Measurements from ENCODE around the gene NRG2. TPM values are rescaled to one million over a fixed set of nuclear protein-coding genes. Genes with fewer than 3 reads are reported as not detected.

The NRG2 gene
- total and polyA plus RNA-seq, 7 donors, result 0.42 to 19.6 (median 3.5) TPM

DNA sequence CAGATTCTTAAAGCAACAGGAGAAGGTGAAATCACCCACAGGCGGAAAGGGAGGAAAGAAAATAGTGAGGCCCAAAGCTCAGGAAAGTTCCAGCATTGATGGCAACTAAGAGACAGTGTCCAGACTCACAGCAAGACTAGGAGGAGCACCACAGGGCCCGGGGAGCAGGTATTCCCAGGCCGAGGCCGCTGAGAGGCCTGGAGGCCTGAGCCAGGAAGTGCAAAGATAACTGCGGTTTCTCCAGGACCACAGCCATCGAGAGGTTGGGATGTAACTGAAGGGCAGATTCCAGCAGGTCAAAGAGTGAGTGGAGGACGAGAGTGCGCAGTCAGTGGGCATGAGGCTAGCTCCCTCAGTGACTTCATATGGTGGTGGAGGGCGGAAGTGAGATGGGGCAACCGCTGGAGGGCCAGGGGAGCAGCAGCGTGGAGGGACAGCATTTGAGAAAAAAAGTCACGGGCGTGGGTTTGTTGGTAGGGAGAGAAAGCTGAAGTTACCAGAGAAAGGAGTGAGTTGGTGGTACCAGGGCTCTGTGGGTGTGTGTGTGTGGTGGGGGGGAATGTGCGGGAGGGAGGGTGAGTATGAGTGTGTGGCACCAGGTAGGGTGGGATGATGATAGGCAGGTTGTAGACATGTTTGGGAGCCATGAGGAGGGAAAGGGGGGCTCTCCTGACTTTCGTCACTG is 157.8 kb downstream of the NRG2 start:
- no peaks in the 10 kb centered on the region for H3K27me3 ChIP-seq (ENCODE audit: insufficient read depth in 3 of 3, low read length in 2 of 3)
- TF ChIP-seq, protein P1, sequence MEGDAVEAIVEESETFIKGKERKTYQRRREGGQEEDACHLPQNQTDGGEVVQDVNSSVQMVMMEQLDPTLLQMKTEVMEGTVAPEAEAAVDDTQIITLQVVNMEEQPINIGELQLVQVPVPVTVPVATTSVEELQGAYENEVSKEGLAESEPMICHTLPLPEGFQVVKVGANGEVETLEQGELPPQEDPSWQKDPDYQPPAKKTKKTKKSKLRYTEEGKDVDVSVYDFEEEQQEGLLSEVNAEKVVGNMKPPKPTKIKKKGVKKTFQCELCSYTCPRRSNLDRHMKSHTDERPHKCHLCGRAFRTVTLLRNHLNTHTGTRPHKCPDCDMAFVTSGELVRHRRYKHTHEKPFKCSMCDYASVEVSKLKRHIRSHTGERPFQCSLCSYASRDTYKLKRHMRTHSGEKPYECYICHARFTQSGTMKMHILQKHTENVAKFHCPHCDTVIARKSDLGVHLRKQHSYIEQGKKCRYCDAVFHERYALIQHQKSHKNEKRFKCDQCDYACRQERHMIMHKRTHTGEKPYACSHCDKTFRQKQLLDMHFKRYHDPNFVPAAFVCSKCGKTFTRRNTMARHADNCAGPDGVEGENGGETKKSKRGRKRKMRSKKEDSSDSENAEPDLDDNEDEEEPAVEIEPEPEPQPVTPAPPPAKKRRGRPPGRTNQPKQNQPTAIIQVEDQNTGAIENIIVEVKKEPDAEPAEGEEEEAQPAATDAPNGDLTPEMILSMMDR (IDR thresholded peaks at IDR 0.05), result no peak
- no peak overlapping the region for H3K4me3 ChIP-seq
- H3K4me1 ChIP-seq, result peaks cover 16% of the 10 kb centered on the region
- intact Hi-C loops (cut with DNase I), result no loop called here
- peaks cover 0 to 20% of the 10 kb centered on the region in 2 donors for H3K36me3 ChIP-seq (ENCODE audit: insufficient read depth in 1 of 2, low read depth in 1 of 2)
- WGBS, 3 donors, result 95 to 97% (median 95%) methylated on average over 15 of the region's 15 CpGs
- H3K27ac ChIP-seq, result peak overlapping the region; percentile 58
- no peak for ATAC-seq
- no peak for DNase-seq
- H3K9me3 ChIP-seq, result no peaks in the 10 kb centered on the region

DNA sequence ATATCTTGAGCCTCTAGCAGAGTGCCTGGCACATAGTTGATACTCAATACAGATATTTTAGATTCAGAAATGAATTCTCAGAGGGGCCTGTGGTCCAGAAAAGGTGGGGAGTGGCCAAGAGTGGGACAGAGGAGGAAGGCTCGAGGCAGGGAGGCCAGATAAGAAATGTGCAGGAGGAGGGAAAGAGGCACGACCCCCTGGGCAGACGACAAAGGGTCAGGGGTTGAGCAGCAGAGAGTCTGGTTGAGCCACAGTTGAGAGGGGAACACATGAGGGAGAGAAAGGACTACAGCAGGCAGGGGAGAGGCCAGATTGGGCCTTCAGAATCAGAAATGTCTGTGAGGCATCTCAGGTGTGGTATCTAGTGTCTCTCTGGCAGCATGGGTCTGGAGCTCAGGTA is 158.4 kb downstream of the NRG2 start:
- TF ChIP-seq, protein P1 (IDR thresholded peaks at IDR 0.05), result no peak
- ATAC-seq (no peak), DNase-seq (no peak)
- H3K9me3 ChIP-seq, result no peaks in the 10 kb centered on the region
- H3K4me1 ChIP-seq, result peaks cover 16% of the 10 kb centered on the region
- peak overlapping the region; percentile 58 for H3K27ac ChIP-seq
- intact Hi-C loops (cut with DNase I), result loop anchor here in 1 of 2 donors (5.0 kb wide), 1 partner anchor 83 kb away; no protein-coding TSS in a partner anchor
- H3K36me3 ChIP-seq (ENCODE audit: insufficient read depth in 1 of 2, low read depth in 1 of 2), result peaks cover 0 to 24% of the 10 kb centered on the region in 2 donors
- H3K4me3 ChIP-seq, result no peak overlapping the region
- WGBS, 3 donors, result 71 to 90% (median 86%) methylated on average over 3 of the region's 3 CpGs
- no peaks in the 10 kb centered on the region for H3K27me3 ChIP-seq (ENCODE audit: insufficient read depth in 3 of 3, low read length in 2 of 3)

DNA sequence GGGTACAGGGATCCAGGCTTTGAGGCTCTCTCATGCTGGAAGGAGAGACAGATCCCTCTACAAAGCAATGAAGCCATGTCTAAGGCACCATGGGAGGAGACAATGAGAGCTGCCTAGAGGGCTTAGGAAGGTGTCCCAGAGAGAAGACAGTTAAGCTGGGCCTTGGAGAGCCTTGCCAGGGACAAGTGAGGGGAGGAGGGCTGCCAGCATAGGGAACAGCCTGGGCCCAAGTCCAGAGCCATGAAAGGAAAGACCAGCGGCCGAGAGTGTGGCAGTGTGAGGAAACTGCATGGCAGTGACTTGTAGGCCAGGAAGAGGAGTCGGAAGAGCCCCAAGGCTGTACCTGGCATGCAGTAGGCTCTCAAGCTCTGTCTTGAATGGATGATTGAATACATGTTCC is 159.0 kb downstream of the NRG2 start:
- DNase-seq (peak; percentile 51 to 88), ATAC-seq (peak; percentile 68 to 90 (median 85))
- Histone ChIP-seq H3K27ac (peak overlapping the region; percentile 58), H3K9me3 (no peaks in the 10 kb centered on the region), H3K4me1 (peaks cover 16% of the 10 kb centered on the region), H3K27me3 (ENCODE audit: insufficient read depth in 3 of 3, low read length in 2 of 3) (no peaks in the 10 kb centered on the region), H3K36me3 (ENCODE audit: insufficient read depth in 1 of 2, low read depth in 1 of 2) (peaks cover 0 to 29% of the 10 kb centered on the region in 2 donors), H3K4me3 (no peak overlapping the region)
- 19 to 56% (median 37%) methylated on average over 3 of the region's 3 CpGs for WGBS, 3 donors
- TF ChIP-seq, protein P1 (IDR thresholded peaks at IDR 0.05), result no peak
- intact Hi-C loops (cut with DNase I), result loop anchor here in 1 of 2 donors (5.0 kb wide), 1 partner anchor 83 kb away; no protein-coding TSS in a partner anchor

DNA sequence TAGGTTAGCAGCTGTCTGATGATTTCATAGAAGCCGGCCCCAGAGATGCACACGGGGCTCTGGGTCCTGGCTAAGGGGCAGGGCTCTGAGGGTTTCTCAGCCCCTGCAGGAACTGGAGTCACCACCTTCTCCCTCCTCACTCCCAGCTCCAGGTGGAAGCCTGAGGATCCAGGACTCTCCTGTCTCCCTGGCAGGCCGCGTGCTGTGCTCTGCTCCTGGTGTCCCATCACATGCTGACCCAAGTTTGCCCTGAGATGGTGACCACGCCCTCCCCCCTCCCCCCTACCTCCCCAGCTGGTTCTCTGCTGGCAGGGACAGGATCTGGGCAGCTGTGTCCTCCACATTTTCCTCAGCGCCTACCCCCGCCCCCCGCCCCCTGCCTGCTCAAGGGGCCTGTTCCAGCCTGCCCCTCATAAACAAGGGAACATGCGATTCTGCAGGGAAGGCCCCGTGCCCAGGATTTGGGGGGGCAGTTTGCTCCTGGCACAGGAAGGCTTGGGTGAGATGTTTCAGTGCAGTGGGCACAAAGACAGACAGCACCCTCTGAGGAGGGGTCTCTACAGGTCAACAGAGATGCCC is 160.0 kb downstream of the NRG2 start:
- H3K4me1 ChIP-seq, result peaks cover 16% of the 10 kb centered on the region
- intact Hi-C loops (cut with DNase I), result loop anchor here in 1 of 2 donors (5.0 kb wide), 1 partner anchor 84 kb away; no protein-coding TSS in a partner anchor
- H3K4me3 ChIP-seq, result no peak overlapping the region
- ATAC-seq (peak in 2 of 4 donors; percentile 18 to 28), DNase-seq (no peak)
- H3K27me3 ChIP-seq (ENCODE audit: insufficient read depth in 3 of 3, low read length in 2 of 3), result no peaks in the 10 kb centered on the region
- peaks cover 0 to 29% of the 10 kb centered on the region in 2 donors for H3K36me3 ChIP-seq (ENCODE audit: insufficient read depth in 1 of 2, low read depth in 1 of 2)
- H3K9me3 ChIP-seq, result no peaks in the 10 kb centered on the region
- 43 to 59% (median 46%) methylated on average over 10 of the region's 10 CpGs for WGBS, 3 donors
- no peak overlapping the region for H3K27ac ChIP-seq
- TF ChIP-seq, protein P1 (IDR thresholded peaks at IDR 0.05), result no peak

All from psoas muscle (tissue), 8 donors.